HPDE6-E6E7 (cell line): ENCODE measurements around the gene TNFRSF11A.

Experiments used
- DNase-seq: peaks from one replicate; pipeline ENCODE4 v3.0.0; 2011; ENCODE audit warnings: missing footprints; ENCODE audit errors: extremely low spot score

The TNFRSF11A gene

GRCh38 chr18:62381373-62381772, 56.3 kb downstream of the TNFRSF11A start:
- DNase-seq: no peak

GRCh38 chr18:62384068-62384467, 59.0 kb downstream of the TNFRSF11A start:
- DNase-seq: no peak

- DNase-seq: peak; percentile 82
These were observed 59.5 kb downstream of the TNFRSF11A start for GRCh38 chr18:62384610-62385097.

- no peak for DNase-seq
These were observed 61.0 kb downstream of the TNFRSF11A start for GRCh38 chr18:62386091-62386490.

- no peak for DNase-seq
These were observed 61.5 kb downstream of the TNFRSF11A start for GRCh38 chr18:62386601-62387000.

GRCh38 chr18:62387257-62387656, 62.1 kb downstream of the TNFRSF11A start:
- no peak for DNase-seq

GRCh38 chr18:62388855-62389760, 64.0 kb downstream of the TNFRSF11A start:
- DNase-seq: peak; percentile 41

GRCh38 chr18:62389761-62390481, 64.8 kb downstream of the TNFRSF11A start:
- no peak for DNase-seq

GRCh38 chr18:62394006-62394763, 69.1 kb downstream of the TNFRSF11A start:
- no peak for DNase-seq

- no peak for DNase-seq
These were observed 71.3 kb downstream of the TNFRSF11A start for GRCh38 chr18:62396381-62396780.

- DNase-seq: no peak
These were observed 71.9 kb downstream of the TNFRSF11A start for GRCh38 chr18:62396967-62397366.

- DNase-seq: no peak
These were observed 73.2 kb downstream of the TNFRSF11A start for GRCh38 chr18:62398291-62398690.

GRCh38 chr18:62399276-62399675, 74.2 kb downstream of the TNFRSF11A start:
- no peak for DNase-seq

GRCh38 chr18:62399781-62400308, 74.7 kb downstream of the TNFRSF11A start:
- DNase-seq: peak; percentile 41

- no peak for DNase-seq
These were observed 75.8 kb downstream of the TNFRSF11A start for GRCh38 chr18:62400916-62401315.

- no peak for DNase-seq
These were observed 77.3 kb downstream of the TNFRSF11A start for GRCh38 chr18:62402342-62402948.

- no peak for DNase-seq
These were observed 78.0 kb downstream of the TNFRSF11A start for GRCh38 chr18:62403120-62403519.

GRCh38 chr18:62404881-62405280, 79.8 kb downstream of the TNFRSF11A start:
- no peak for DNase-seq

- DNase-seq: no peak
These were observed 82.5 kb downstream of the TNFRSF11A start for GRCh38 chr18:62407660-62408059.

GRCh38 chr18:62409821-62410220, 84.7 kb downstream of the TNFRSF11A start:
- DNase-seq: no peak
